CD4-positive, alpha-beta T cell treated with Interleukin-6 at 100 ng/mL for 8 hours (primary cell): ENCODE results near the gene CHST7.

Experiments used
- DNase-seq: peaks from one replicate; pipeline ENCODE4 v3.0.0-alpha.2; 2020; ENCODE audit warnings: mixed read lengths, low spot score

CHST7 gene

GRCh38 chrX:46573892-46574773 lies 568 bp downstream of the CHST7 start:
- peak; percentile 67 for DNase-seq

- peak; percentile 19 for DNase-seq
Measured at GRCh38 chrX:46574774-46575381, 1.3 kb downstream of the CHST7 start.

GRCh38 chrX:46575586-46575985 lies 2.0 kb downstream of the CHST7 start:
- no peak for DNase-seq

GRCh38 chrX:46575991-46576392 lies 2.4 kb downstream of the CHST7 start:
- no peak for DNase-seq

- DNase-seq, result no peak
Measured at GRCh38 chrX:46576458-46576857, 2.9 kb downstream of the CHST7 start.

- DNase-seq, result no peak
Measured at GRCh38 chrX:46577221-46578005, 3.8 kb downstream of the CHST7 start.

- DNase-seq, result no peak
Measured at GRCh38 chrX:46579250-46579649, 5.7 kb downstream of the CHST7 start.

- no peak for DNase-seq
Measured at GRCh38 chrX:46580613-46581012, 7.0 kb downstream of the CHST7 start.

GRCh38 chrX:46582325-46582724 lies 8.8 kb downstream of the CHST7 start:
- DNase-seq, result no peak

- DNase-seq, result no peak
Measured at GRCh38 chrX:46582966-46583365, 9.4 kb downstream of the CHST7 start.

- DNase-seq, result no peak
Measured at GRCh38 chrX:46584736-46585135, 11.2 kb downstream of the CHST7 start.

GRCh38 chrX:46587158-46587557 lies 13.6 kb downstream of the CHST7 start:
- no peak for DNase-seq

GRCh38 chrX:46587753-46588171 lies 14.2 kb downstream of the CHST7 start:
- no peak for DNase-seq

GRCh38 chrX:46588263-46588662 lies 14.7 kb downstream of the CHST7 start:
- DNase-seq, result peak; percentile 49

GRCh38 chrX:46589977-46590723 lies 16.6 kb downstream of the CHST7 start:
- no peak for DNase-seq

GRCh38 chrX:46595084-46595483 lies 21.5 kb downstream of the CHST7 start:
- no peak for DNase-seq

- DNase-seq, result no peak
Measured at GRCh38 chrX:46597208-46597607, 23.6 kb downstream of the CHST7 start.

GRCh38 chrX:46597771-46598170 lies 24.2 kb downstream of the CHST7 start:
- DNase-seq, result no peak

GRCh38 chrX:46599051-46599560 lies 25.5 kb downstream of the CHST7 start:
- no peak for DNase-seq

GRCh38 chrX:46601283-46601682 lies 27.7 kb downstream of the CHST7 start:
- no peak for DNase-seq

GRCh38 chrX:46602468-46603102 lies 29.0 kb downstream of the CHST7 start:
- DNase-seq, result no peak
